HepG2 (cell line): Measurements from ENCODE around the gene LRRC3.

Source experiments
- CENPX ChIP-seq: sonication (generic); formaldehyde crosslinking; IDR thresholded peaks from 2 replicates; pipeline ENCODE4 v1.9.0; 2021; ENCODE audit warnings: mild to moderate bottlenecking, missing genetic modification reagents, moderate library complexity
- EZH2 ChIP-seq: conservative IDR thresholded peaks from 2 replicates; pipeline ENCODE4 v1.6.1; 2012; ENCODE audit warnings: mild to moderate bottlenecking, low read depth, low read length, moderate library complexity
- ISX ChIP-seq: sonication (generic); formaldehyde crosslinking; conservative IDR thresholded peaks from 2 replicates; pipeline ENCODE4 v1.5.0; 2020; ENCODE audit warnings: missing genetic modification reagents
- JUN ChIP-seq: sonication (generic); formaldehyde crosslinking; IDR thresholded peaks from 2 replicates; pipeline ENCODE4 v1.4.0; 2020; ENCODE audit warnings: mild to moderate bottlenecking, missing genetic modification reagents
- JUNB ChIP-seq: sonication (generic); formaldehyde crosslinking; IDR thresholded peaks from 2 replicates; pipeline ENCODE4 v1.8.0; 2022; ENCODE audit warnings: missing genetic modification reagents, mild to moderate bottlenecking, borderline replicate concordance
- NCOR1 ChIP-seq: fragments of 200-600 bp; sonication (generic); IDR thresholded peaks from 2 replicates; pipeline ENCODE4 v1.7.0; 2017; ENCODE audit warnings: antibody characterized with exemption, low read length, borderline replicate concordance
- ZNF543 ChIP-seq: sonication (generic); formaldehyde crosslinking; IDR thresholded peaks from 2 replicates; pipeline ENCODE4 v1.4.0; 2020; ENCODE audit warnings: mild to moderate bottlenecking, missing genetic modification reagents
- ZSCAN29 ChIP-seq: sonication (generic); formaldehyde crosslinking; conservative IDR thresholded peaks from 2 replicates; pipeline ENCODE4 v1.4.0; 2020; ENCODE audit warnings: mild to moderate bottlenecking, missing genetic modification reagents
- TF ChIP-seq, protein P1 (sequence below): sonication (generic); formaldehyde crosslinking; IDR thresholded peaks from 2 replicates; pipeline ENCODE4 v1.5.0; 2020; ENCODE audit warnings: missing genetic modification reagents

DNA sequence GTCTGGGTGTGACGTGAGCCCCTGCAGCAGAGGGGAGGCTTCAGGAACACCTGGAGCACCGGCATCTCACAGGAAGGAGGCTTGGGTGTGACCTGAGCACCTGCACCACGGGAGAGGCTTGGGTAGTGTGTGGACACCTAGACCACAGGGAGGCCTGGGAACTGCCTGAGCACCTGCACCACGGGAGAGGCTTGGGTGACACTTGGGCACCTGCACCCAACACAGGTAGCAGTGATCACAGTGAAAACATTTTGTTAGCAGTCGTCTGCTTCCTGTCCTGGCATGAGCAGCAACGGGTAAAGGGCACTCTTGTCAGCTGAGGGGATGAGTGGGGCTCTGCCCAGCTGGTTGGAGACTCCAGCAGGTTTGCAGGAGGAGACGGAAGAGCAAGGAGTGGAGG lies 22.4 kb downstream of the LRRC3 start:
- TF ChIP-seq EZH2 (no peak), JUN (CRISPR knock-in tag) (no peak), NCOR1 (no peak), CENPX (CRISPR knock-in tag) (no peak), ZNF543 (CRISPR knock-in tag) (no peak), ZSCAN29 (CRISPR knock-in tag) (no peak), JUNB (no peak), ISX (CRISPR knock-in tag) (no peak)
- TF ChIP-seq, protein P1, sequence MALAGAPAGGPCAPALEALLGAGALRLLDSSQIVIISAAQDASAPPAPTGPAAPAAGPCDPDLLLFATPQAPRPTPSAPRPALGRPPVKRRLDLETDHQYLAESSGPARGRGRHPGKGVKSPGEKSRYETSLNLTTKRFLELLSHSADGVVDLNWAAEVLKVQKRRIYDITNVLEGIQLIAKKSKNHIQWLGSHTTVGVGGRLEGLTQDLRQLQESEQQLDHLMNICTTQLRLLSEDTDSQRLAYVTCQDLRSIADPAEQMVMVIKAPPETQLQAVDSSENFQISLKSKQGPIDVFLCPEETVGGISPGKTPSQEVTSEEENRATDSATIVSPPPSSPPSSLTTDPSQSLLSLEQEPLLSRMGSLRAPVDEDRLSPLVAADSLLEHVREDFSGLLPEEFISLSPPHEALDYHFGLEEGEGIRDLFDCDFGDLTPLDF (CRISPR knock-in tag), result no peak
